Hepatocyte (in vitro differentiated cells): ENCODE measurements around the gene HTRA2.

Source experiments
- CTCF ChIP-seq: fragments of 200-600 bp; sonication (generic); IDR thresholded peaks from 2 replicates; pipeline ENCODE4 v1.5.1; 2016; ENCODE audit warnings: antibody characterized with exemption, mild to moderate bottlenecking; ENCODE audit not compliant: poor library complexity
- EZH2 ChIP-seq: fragments of 200-600 bp; sonication (generic); IDR thresholded peaks from 2 replicates; pipeline ENCODE4 v1.6.1; 2016; ENCODE audit warnings: antibody characterized with exemption, mild to moderate bottlenecking, borderline replicate concordance
- EZH2phosphoT487 ChIP-seq: fragments of 200-600 bp; sonication (generic); IDR thresholded peaks from one replicate; pipeline ENCODE4 v1.6.1; 2018; ENCODE audit warnings: antibody characterized with exemption, mild to moderate bottlenecking, low read depth, moderate library complexity; ENCODE audit not compliant: unreplicated experiment, severe bottlenecking

GRCh38 chr2:74525717-74526648, 3.8 kb upstream of the HTRA2 start, which contains the start of gene DQX1:
- TF ChIP-seq CTCF (no peak), EZH2 (no peak), EZH2phosphoT487 (no peak)
